Activated naive CD8-positive, alpha-beta T cell treated with anti-CD3 and anti-CD28 coated beads, Interleukin-2, amount 10 ng/mL, durations not matched to agents 7 days and 5 days (primary cell): ENCODE data around the gene ZNF800. TPM values are rescaled to one million over a fixed set of nuclear protein-coding genes. Genes with fewer than 3 reads are reported as not detected.

ENCODE experiments used
- ATAC-seq: fragments of 150-1000 bp; cut with Tn5 transposase; one replicate; pipeline ENCODE4 v1.10.0; 2021; ENCODE audit warnings: low read depth, moderate library complexity
- POLR2A ChIA-PET: fragments of 350-600 bp; sonication (Branson Sonifier 250); formaldehyde crosslinking; loops from one replicate; lab custom pipeline; 2021; ENCODE audit warnings: antibody characterized with exemption; lab: Charles Lee
- DNase-seq: peaks from one replicate; pipeline ENCODE4 v3.0.0; 2021
- H3K27ac Mint-ChIP-seq: one replicate; pipeline ENCODE4 v1.8.0; 2022; ENCODE audit warnings: mild to moderate bottlenecking, mixed read lengths
- H3K27me3 Mint-ChIP-seq: one replicate; pipeline ENCODE4 v1.8.0; 2022; ENCODE audit warnings: mild to moderate bottlenecking, moderate library complexity, mixed read lengths
- H3K36me3 Mint-ChIP-seq: one replicate; pipeline ENCODE4 v1.8.0; 2021; ENCODE audit warnings: mild to moderate bottlenecking, mixed read lengths
- H3K4me1 Mint-ChIP-seq: one replicate; pipeline ENCODE4 v1.8.0; 2021; ENCODE audit warnings: mixed read lengths
- H3K4me3 Mint-ChIP-seq: one replicate; pipeline ENCODE4 v1.8.0; 2022; ENCODE audit warnings: mild to moderate bottlenecking, moderate library complexity, mixed read lengths
- H3K9me3 Mint-ChIP-seq: one replicate; pipeline ENCODE4 v1.8.0; 2021; ENCODE audit warnings: mixed read lengths
- total RNA-seq, 2 experiments: library from RNA; stranded (reverse); gene quantifications; one replicate each; pipeline ENCODE4 v1.2.3, GENCODE V29; 2021

The ZNF800 gene
- total RNA-seq, 2 experiments from 2014 or later: 49.4 to 55.9 TPM

GRCh38 chr7:127383123-127383835 is 9.2 kb downstream of the ZNF800 start:
- ATAC-seq: no peak
- Mint-ChIP-seq H3K36me3 (peaks cover 23% of the 10 kb centered on the region), H3K27me3 (no peaks in the 10 kb centered on the region), H3K4me3 (no peak overlapping the region), H3K27ac (no peak overlapping the region), H3K4me1 (peaks cover 39% of the 10 kb centered on the region), H3K9me3 (no peaks in the 10 kb centered on the region)
- no peak for DNase-seq
- POLR2A ChIA-PET: interaction anchor here (2.6 kb wide), 1 partner anchor 9 kb away, joined by 15 read pairs; the partner anchor contains the start of gene ZNF800

GRCh38 chr7:127382301-127383085 is 10.0 kb downstream of the ZNF800 start:
- ATAC-seq (no peak), DNase-seq (no peak)
- POLR2A ChIA-PET: interaction anchor here (2.6 kb wide), 1 partner anchor 10 kb away, joined by 15 read pairs; the partner anchor contains the start of gene ZNF800
- Mint-ChIP-seq H3K4me1 (peaks cover 38% of the 10 kb centered on the region), H3K27me3 (no peaks in the 10 kb centered on the region), H3K9me3 (no peaks in the 10 kb centered on the region), H3K27ac (no peak overlapping the region), H3K4me3 (no peak overlapping the region), H3K36me3 (peaks cover 19% of the 10 kb centered on the region)

- Mint-ChIP-seq H3K36me3 (peaks cover 21% of the 10 kb centered on the region), H3K4me1 (peaks cover 39% of the 10 kb centered on the region), H3K27me3 (no peaks in the 10 kb centered on the region), H3K4me3 (no peak overlapping the region), H3K27ac (no peak overlapping the region), H3K9me3 (no peaks in the 10 kb centered on the region)
- ATAC-seq (no peak), DNase-seq (no peak)
- POLR2A ChIA-PET: interaction anchor here (1.7 kb wide), 1 partner anchor 11 kb away, joined by 9 read pairs; the partner anchor contains the start of gene ZNF800
These were observed 12.0 kb downstream of the ZNF800 start for GRCh38 chr7:127380479-127380878.

- POLR2A ChIA-PET: interaction anchor here (1.7 kb wide), 1 partner anchor 12 kb away, joined by 9 read pairs; the partner anchor contains the start of gene ZNF800
- DNase-seq (no peak), ATAC-seq (no peak)
- Mint-ChIP-seq H3K27me3 (no peaks in the 10 kb centered on the region), H3K36me3 (peaks cover 22% of the 10 kb centered on the region), H3K9me3 (no peaks in the 10 kb centered on the region), H3K27ac (no peak overlapping the region), H3K4me1 (peaks cover 36% of the 10 kb centered on the region), H3K4me3 (no peak overlapping the region)
These were observed 12.9 kb downstream of the ZNF800 start for GRCh38 chr7:127379642-127380041.

- no peaks in the 10 kb centered on the region for H3K27me3 Mint-ChIP-seq
- H3K27ac Mint-ChIP-seq: no peak overlapping the region
- POLR2A ChIA-PET: interaction anchor here (1.7 kb wide), 1 partner anchor 13 kb away, joined by 12 read pairs; the partner anchor contains the start of gene ZNF800
- H3K4me3 Mint-ChIP-seq: no peak overlapping the region
- no peaks in the 10 kb centered on the region for H3K9me3 Mint-ChIP-seq
- DNase-seq (no peak), ATAC-seq (no peak)
- H3K4me1 Mint-ChIP-seq: peaks cover 36% of the 10 kb centered on the region
- H3K36me3 Mint-ChIP-seq: peaks cover 26% of the 10 kb centered on the region
These were observed 14.0 kb downstream of the ZNF800 start for GRCh38 chr7:127378537-127378936.

- Mint-ChIP-seq H3K9me3 (no peaks in the 10 kb centered on the region), H3K4me1 (peaks cover 33% of the 10 kb centered on the region), H3K36me3 (peaks cover 25% of the 10 kb centered on the region), H3K27ac (no peak overlapping the region), H3K4me3 (no peak overlapping the region), H3K27me3 (no peaks in the 10 kb centered on the region)
- POLR2A ChIA-PET: interaction anchor here (1.7 kb wide), 1 partner anchor 15 kb away, joined by 12 read pairs; the partner anchor contains the start of gene ZNF800
- ATAC-seq (no peak), DNase-seq (no peak)
These were observed 15.1 kb downstream of the ZNF800 start for GRCh38 chr7:127377425-127377824.

- Mint-ChIP-seq H3K4me1 (peaks cover 23% of the 10 kb centered on the region), H3K36me3 (peaks cover 25% of the 10 kb centered on the region), H3K27ac (no peak overlapping the region), H3K27me3 (no peaks in the 10 kb centered on the region), H3K4me3 (no peak overlapping the region), H3K9me3 (no peaks in the 10 kb centered on the region)
- POLR2A ChIA-PET: interaction anchor here (1.4 kb wide), 1 partner anchor 17 kb away, joined by 4 read pairs; the partner anchor contains the start of gene ZNF800
- no peak for ATAC-seq
- DNase-seq: no peak
These were observed 16.9 kb downstream of the ZNF800 start for GRCh38 chr7:127375631-127376030.

GRCh38 chr7:127367679-127368078 is 24.8 kb downstream of the ZNF800 start:
- no peak overlapping the region for H3K27ac Mint-ChIP-seq
- H3K36me3 Mint-ChIP-seq: peaks cover 20% of the 10 kb centered on the region
- H3K9me3 Mint-ChIP-seq: no peaks in the 10 kb centered on the region
- no peak for ATAC-seq
- POLR2A ChIA-PET: no interaction called here
- no peak for DNase-seq
- no peaks in the 10 kb centered on the region for H3K27me3 Mint-ChIP-seq
- H3K4me1 Mint-ChIP-seq: peaks cover 3% of the 10 kb centered on the region
- no peak overlapping the region for H3K4me3 Mint-ChIP-seq

- H3K36me3 Mint-ChIP-seq: peaks cover 20% of the 10 kb centered on the region
- peaks cover 3% of the 10 kb centered on the region for H3K4me1 Mint-ChIP-seq
- POLR2A ChIA-PET: no interaction called here
- no peak for DNase-seq
- no peaks in the 10 kb centered on the region for H3K27me3 Mint-ChIP-seq
- H3K9me3 Mint-ChIP-seq: no peaks in the 10 kb centered on the region
- H3K27ac Mint-ChIP-seq: no peak overlapping the region
- no peak overlapping the region for H3K4me3 Mint-ChIP-seq
- ATAC-seq: no peak
These were observed 25.8 kb downstream of the ZNF800 start for GRCh38 chr7:127366680-127367079.

GRCh38 chr7:127365957-127366315 is 26.6 kb downstream of the ZNF800 start:
- ATAC-seq (no peak), DNase-seq (no peak)
- H3K9me3 Mint-ChIP-seq: no peaks in the 10 kb centered on the region
- no peaks in the 10 kb centered on the region for H3K27me3 Mint-ChIP-seq
- peaks cover 3% of the 10 kb centered on the region for H3K4me1 Mint-ChIP-seq
- H3K36me3 Mint-ChIP-seq: peaks cover 18% of the 10 kb centered on the region
- no peak overlapping the region for H3K27ac Mint-ChIP-seq
- H3K4me3 Mint-ChIP-seq: no peak overlapping the region
- POLR2A ChIA-PET: no interaction called here

- Mint-ChIP-seq H3K4me3 (no peak overlapping the region), H3K27me3 (no peaks in the 10 kb centered on the region), H3K27ac (no peak overlapping the region), H3K4me1 (peaks cover 3% of the 10 kb centered on the region), H3K9me3 (no peaks in the 10 kb centered on the region), H3K36me3 (peaks cover 20% of the 10 kb centered on the region)
- POLR2A ChIA-PET: no interaction called here
- DNase-seq (no peak), ATAC-seq (no peak)
These were observed 27.1 kb downstream of the ZNF800 start for GRCh38 chr7:127365164-127365956.

- Mint-ChIP-seq H3K27ac (no peak overlapping the region), H3K4me1 (peaks cover 3% of the 10 kb centered on the region), H3K36me3 (peaks cover 18% of the 10 kb centered on the region), H3K27me3 (no peaks in the 10 kb centered on the region), H3K4me3 (no peak overlapping the region), H3K9me3 (no peaks in the 10 kb centered on the region)
- DNase-seq: no peak
- POLR2A ChIA-PET: interaction anchor here (0.6 kb wide), 1 partner anchor 30 kb away, joined by 3 read pairs; the partner anchor contains the start of gene ZNF800
- no peak for ATAC-seq
These were observed 30.0 kb downstream of the ZNF800 start for GRCh38 chr7:127362364-127363027.
